Smooth muscle cell (in vitro differentiated cells): ENCODE results near the gene DEK. TPM values are rescaled to one million over a fixed set of nuclear protein-coding genes. Genes with fewer than 3 reads are reported as not detected.
"Not testable (repeated sequence)": the region's sequence is repeated elsewhere in the genome, so short reads cannot be mapped to it uniquely, and the experiment has no call there.

Experiments
- DNase-seq: peaks from one replicate; lab custom pipeline; 2025; ENCODE audit not compliant: unreplicated experiment; lab: John Stamatoyannopoulos, UW
- H2AFZ ChIP-seq: fragments of 200-600 bp; sonication (generic); 2 replicates; pipeline ENCODE4 v1.6.0; 2016; ENCODE audit warnings: antibody characterized with exemption, low read depth, mild to moderate bottlenecking
- H3F3A ChIP-seq: fragments of 200-600 bp; sonication (generic); 2 replicates; pipeline ENCODE4 v1.6.0; 2017; ENCODE audit warnings: antibody characterized with exemption, low read depth
- H3K27ac ChIP-seq: fragments of 200-600 bp; sonication (generic); 2 replicates; pipeline ENCODE4 v1.5.1; 2016; ENCODE audit warnings: low read depth, mild to moderate bottlenecking
- H3K27me3 ChIP-seq: fragments of 200-600 bp; sonication (generic); 2 replicates; pipeline ENCODE4 v1.6.1; 2016; ENCODE audit warnings: low read depth, mild to moderate bottlenecking
- H3K36me3 ChIP-seq: fragments of 200-600 bp; sonication (generic); 2 replicates; pipeline ENCODE4 v1.5.1; 2016; ENCODE audit warnings: low read depth
- H3K4me1 ChIP-seq: fragments of 200-600 bp; sonication (generic); 2 replicates; pipeline ENCODE4 v1.5.1; 2016; ENCODE audit warnings: low read depth
- H3K4me2 ChIP-seq: fragments of 200-600 bp; sonication (generic); 2 replicates; pipeline ENCODE4 v1.6.0; 2016; ENCODE audit warnings: mild to moderate bottlenecking
- H3K4me3 ChIP-seq: fragments of 200-600 bp; sonication (generic); 2 replicates; pipeline ENCODE4 v1.5.1; 2016; ENCODE audit warnings: mild to moderate bottlenecking
- H3K79me2 ChIP-seq: fragments of 200-600 bp; sonication (generic); 2 replicates; pipeline ENCODE4 v1.6.0; 2016; ENCODE audit warnings: low read depth, mild to moderate bottlenecking
- H3K9ac ChIP-seq: fragments of 200-600 bp; sonication (generic); 2 replicates; pipeline ENCODE4 v1.6.0; 2016; ENCODE audit warnings: low read depth
- H3K9me3 ChIP-seq: fragments of 200-600 bp; sonication (generic); replicated peaks from 2 replicates; pipeline ENCODE4 v1.5.1; 2016; ENCODE audit warnings: low read depth
- H4K20me1 ChIP-seq: fragments of 200-600 bp; sonication (generic); 2 replicates; pipeline ENCODE4 v1.6.0; 2016; ENCODE audit warnings: low read depth
- CTCF ChIP-seq: fragments of 200-600 bp; sonication (generic); IDR thresholded peaks from 2 replicates; pipeline ENCODE4 v1.5.1; 2017; ENCODE audit warnings: borderline replicate concordance, mild to moderate bottlenecking, antibody characterized with exemption; ENCODE audit not compliant: insufficient read depth, poor library complexity, severe bottlenecking
- WGBS: methylation state at CpG from one replicate; pipeline ENCODE4 v1.1.7; 2016; ENCODE audit warnings: low lambda C conversion rate; 5-methylcytosine and 5-hydroxymethylcytosine counted together
- polyA plus RNA-seq: library from polyadenylated mRNA; unstranded; fragments of >200 nt; fragmentation: Nextera tagmentation; extraction: Ambion mirVana; gene quantifications from 2 replicates; pipeline ENCODE4 v1.2.1, GENCODE V29; 2016
- total RNA-seq: library from RNA; depleted of rRNA; stranded (reverse); fragments of >200 nt; gene quantifications from 2 replicates; pipeline ENCODE4 v1.2.3, GENCODE V29; 2014

Gene DEK
- total and polyA plus RNA-seq, 2 experiments from 2014 or later = 33.7 to 56.5 TPM

GRCh38 chr6:18209539-18210197, 54.7 kb downstream of the DEK start:
- no peaks in the 10 kb centered on the region for H3K79me2 ChIP-seq
- TF ChIP-seq CTCF = no peak

GRCh38 chr6:18208778-18209177, 55.6 kb downstream of the DEK start:
- H3K79me2 ChIP-seq, H3K4me1 ChIP-seq, H3K9ac ChIP-seq, H3K36me3 ChIP-seq, H3F3A ChIP-seq, H4K20me1 ChIP-seq, H3K27me3 ChIP-seq, H3K4me2 ChIP-seq, H2AFZ ChIP-seq, H3K9me3 ChIP-seq, H3K27ac ChIP-seq, H3K4me3 ChIP-seq, DNase-seq: not testable (repeated sequence)
- WGBS = 85% methylated on average over 9 of the region's 9 CpGs

More at GRCh38 chr6:18209539-18210197, 54.7 kb downstream of the DEK start:
- no peak overlapping the region for H3K4me3 ChIP-seq
- no peaks in the 10 kb centered on the region for H3K36me3 ChIP-seq
- no peak overlapping the region for H3K27ac ChIP-seq
- H3K4me2 ChIP-seq = no peak overlapping the region
- H3K4me1 ChIP-seq = no peaks in the 10 kb centered on the region
- 76% methylated on average over 12 of the region's 12 CpGs for WGBS
- H3F3A ChIP-seq = no peaks in the 10 kb centered on the region
- DNase-seq = no peak
- H4K20me1 ChIP-seq = no peaks in the 10 kb centered on the region
- H3K27me3 ChIP-seq = no peaks in the 10 kb centered on the region
- H3K9ac ChIP-seq = no peak overlapping the region
- no peaks in the 10 kb centered on the region for H3K9me3 ChIP-seq
- H2AFZ ChIP-seq = no peak overlapping the region

GRCh38 chr6:18207949-18208348, 56.4 kb downstream of the DEK start:
- Histone ChIP-seq H3K79me2 (no peaks in the 10 kb centered on the region), H3F3A (no peaks in the 10 kb centered on the region), H3K27me3 (no peaks in the 10 kb centered on the region), H3K9ac (no peak overlapping the region), H3K9me3 (no peaks in the 10 kb centered on the region), H2AFZ (no peak overlapping the region), H3K4me2 (no peak overlapping the region), H3K4me3 (no peak overlapping the region), H3K36me3 (no peaks in the 10 kb centered on the region), H3K27ac (no peak overlapping the region), H4K20me1 (no peaks in the 10 kb centered on the region), H3K4me1 (peaks cover 5% of the 10 kb centered on the region)
- TF ChIP-seq CTCF = no peak
- no peak for DNase-seq
- WGBS = 49% methylated on average over 2 of the region's 2 CpGs

GRCh38 chr6:18207438-18207837, 56.9 kb downstream of the DEK start:
- Histone ChIP-seq H3K27me3 (no peaks in the 10 kb centered on the region), H3K4me1 (peaks cover 5% of the 10 kb centered on the region), H3K9me3 (no peaks in the 10 kb centered on the region), H3K4me2 (no peak overlapping the region), H3K79me2 (no peaks in the 10 kb centered on the region), H3F3A (no peaks in the 10 kb centered on the region), H3K4me3 (no peak overlapping the region), H3K9ac (no peak overlapping the region), H3K27ac (no peak overlapping the region), H3K36me3 (no peaks in the 10 kb centered on the region), H2AFZ (no peak overlapping the region), H4K20me1 (no peaks in the 10 kb centered on the region)
- WGBS = 95% methylated on average over 8 of the region's 8 CpGs
- DNase-seq = no peak
- TF ChIP-seq CTCF = no peak
